Fibroblast of lung (primary cell): ENCODE data around the gene ZYG11B. TPM values are rescaled to one million over a fixed set of nuclear protein-coding genes. Genes with fewer than 3 reads are reported as not detected.

Experiments
- DNase-seq, 2 donors: peaks; one replicate each; pipeline versions ENCODE4 v3.0.0 to v3.0.0-alpha.2; 2010; ENCODE audit warnings: low read depth in 2 of 2
- H2AFZ ChIP-seq: 2 replicates; pipeline ENCODE4 v1.5.1; 2012; ENCODE audit warnings: low read length, control low read depth, inconsistent platforms
- H3K27ac ChIP-seq: 2 replicates; pipeline ENCODE4 v1.5.1; 2011; ENCODE audit warnings: low read length, control low read depth; ENCODE audit not compliant: insufficient read depth
- H3K27me3 ChIP-seq: 2 replicates; pipeline ENCODE4 v1.5.1; 2011; ENCODE audit warnings: mild to moderate bottlenecking, low read length; ENCODE audit not compliant: control insufficient read depth, insufficient read depth
- H3K36me3 ChIP-seq: 2 replicates; pipeline ENCODE4 v1.5.1; 2011; ENCODE audit warnings: low read length; ENCODE audit not compliant: control insufficient read depth, insufficient read depth
- H3K4me1 ChIP-seq: 2 replicates; pipeline ENCODE4 v1.5.1; 2011; ENCODE audit warnings: low read length; ENCODE audit not compliant: control insufficient read depth, insufficient read depth; ENCODE audit errors: extremely low read depth
- H3K4me2 ChIP-seq: 2 replicates; pipeline ENCODE4 v1.5.1; 2011; ENCODE audit warnings: low read length, control low read depth; ENCODE audit not compliant: insufficient read depth; ENCODE audit errors: extremely low read depth
- H3K4me3 ChIP-seq, 4 experiments: fragments of 200-600 bp in 1 of 4; sonication (generic) in 1 of 4; replicated peaks in 1 of 4; 2 replicates each; pipeline ENCODE4 v1.5.1; 2011 to 2016; ENCODE audit warnings: low read length in 4 of 4, low read depth in 3 of 4, mild to moderate bottlenecking in 3 of 4, control low read depth in 2 of 4, inconsistent platforms in 1 of 4, mixed read lengths in 1 of 4; ENCODE audit not compliant: insufficient read depth in 1 of 4; ENCODE audit errors: control extremely low read depth in 1 of 4
- H3K79me2 ChIP-seq: 2 replicates; pipeline ENCODE4 v1.5.1; 2012; ENCODE audit warnings: mild to moderate bottlenecking, low read length, inconsistent platforms; ENCODE audit not compliant: control insufficient read depth, insufficient read depth
- H3K9ac ChIP-seq: 2 replicates; pipeline ENCODE4 v1.5.1; 2011; ENCODE audit warnings: mild to moderate bottlenecking, low read length, control low read depth; ENCODE audit not compliant: insufficient read depth
- H3K9me3 ChIP-seq: 2 replicates; pipeline ENCODE4 v1.5.1; 2012; ENCODE audit warnings: low read depth, low read length; ENCODE audit not compliant: control insufficient read depth, insufficient read depth
- H4K20me1 ChIP-seq: 2 replicates; pipeline ENCODE4 v1.5.1; 2011; ENCODE audit warnings: low read length; ENCODE audit not compliant: control insufficient read depth, insufficient read depth; ENCODE audit errors: extremely low read depth
- EZH2 ChIP-seq: IDR thresholded peaks from 2 replicates; pipeline ENCODE4 v1.5.1; 2012; ENCODE audit warnings: low read length, control low read depth, mild to moderate bottlenecking; ENCODE audit errors: missing control alignments
- polyA plus RNA-seq, 2 donors: library from polyadenylated mRNA; depleted of rRNA in 1 of 2; stranded (reverse) in 1 of 2; unstranded in 1 of 2; fragments of >200 nt; gene quantifications; 2 replicates each; pipeline ENCODE4 v1.2.1, GENCODE V29; 2011 to 2012; ENCODE audit warnings: missing spikeins in 1 of 2
- total RNA-seq: library from RNA; depleted of rRNA; stranded (reverse); fragments of >200 nt; gene quantifications from 2 replicates; pipeline ENCODE4 v1.2.1, GENCODE V29; 2014
- TF ChIP-seq, protein P1 (sequence below), 2 donors: IDR thresholded peaks in 1 of 2; conservative IDR thresholded peaks in 1 of 2; 1 replicate in 1 of 2; 2 replicates in 1 of 2; pipeline ENCODE4 v1.5.1; 2011 to 2012; ENCODE audit warnings: low read length in 2 of 2, control low read depth in 1 of 2, inconsistent platforms in 1 of 2, low read depth in 1 of 2, mild to moderate bottlenecking in 1 of 2

The ZYG11B gene
- total and polyA plus RNA-seq, 2 donors (not counting 1 experiment from before 2014, with no cell fraction given) = 30.2 to 50.7 TPM

DNA sequence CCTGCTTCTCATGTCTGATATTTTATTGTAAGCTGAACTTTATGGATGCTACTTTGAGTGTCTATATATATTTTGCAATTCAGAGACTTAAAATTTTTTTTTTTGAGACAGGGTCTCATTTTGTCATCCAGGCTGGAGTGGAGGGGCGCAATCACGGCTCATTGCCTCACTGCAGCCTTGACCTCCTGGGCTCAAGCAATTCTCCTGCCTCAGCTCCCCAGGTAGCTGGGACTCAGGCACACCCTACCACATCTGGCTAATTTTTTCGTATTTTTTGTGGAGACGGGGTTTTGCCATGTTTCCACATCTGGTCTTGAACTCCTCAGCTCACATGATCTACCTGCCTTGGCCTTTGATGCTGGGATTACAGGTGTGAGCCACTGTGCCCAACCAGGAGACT is 124.7 kb downstream of the ZYG11B start:
- Histone ChIP-seq H4K20me1 (no peaks in the 10 kb centered on the region), H3K9me3 (no peaks in the 10 kb centered on the region), H3K36me3 (no peaks in the 10 kb centered on the region), H3K4me1 (no peaks in the 10 kb centered on the region), H3K27me3 (no peaks in the 10 kb centered on the region), H3K4me2 (no peak overlapping the region), H3K4me3 (no peak overlapping the region), H3K9ac (no peak overlapping the region), H3K79me2 (no peaks in the 10 kb centered on the region), H2AFZ (no peak overlapping the region), H3K27ac (no peak overlapping the region)
- no peak for DNase-seq
- TF ChIP-seq, protein P1, sequence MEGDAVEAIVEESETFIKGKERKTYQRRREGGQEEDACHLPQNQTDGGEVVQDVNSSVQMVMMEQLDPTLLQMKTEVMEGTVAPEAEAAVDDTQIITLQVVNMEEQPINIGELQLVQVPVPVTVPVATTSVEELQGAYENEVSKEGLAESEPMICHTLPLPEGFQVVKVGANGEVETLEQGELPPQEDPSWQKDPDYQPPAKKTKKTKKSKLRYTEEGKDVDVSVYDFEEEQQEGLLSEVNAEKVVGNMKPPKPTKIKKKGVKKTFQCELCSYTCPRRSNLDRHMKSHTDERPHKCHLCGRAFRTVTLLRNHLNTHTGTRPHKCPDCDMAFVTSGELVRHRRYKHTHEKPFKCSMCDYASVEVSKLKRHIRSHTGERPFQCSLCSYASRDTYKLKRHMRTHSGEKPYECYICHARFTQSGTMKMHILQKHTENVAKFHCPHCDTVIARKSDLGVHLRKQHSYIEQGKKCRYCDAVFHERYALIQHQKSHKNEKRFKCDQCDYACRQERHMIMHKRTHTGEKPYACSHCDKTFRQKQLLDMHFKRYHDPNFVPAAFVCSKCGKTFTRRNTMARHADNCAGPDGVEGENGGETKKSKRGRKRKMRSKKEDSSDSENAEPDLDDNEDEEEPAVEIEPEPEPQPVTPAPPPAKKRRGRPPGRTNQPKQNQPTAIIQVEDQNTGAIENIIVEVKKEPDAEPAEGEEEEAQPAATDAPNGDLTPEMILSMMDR (conservative IDR thresholded peaks at IDR 0.05 in 1 of 2, IDR thresholded peaks at IDR 0.05 in 1 of 2; ENCODE audit: low read depth in 1 of 2, low read length in 2 of 2) = no peak
- TF ChIP-seq EZH2 = no peak

DNA sequence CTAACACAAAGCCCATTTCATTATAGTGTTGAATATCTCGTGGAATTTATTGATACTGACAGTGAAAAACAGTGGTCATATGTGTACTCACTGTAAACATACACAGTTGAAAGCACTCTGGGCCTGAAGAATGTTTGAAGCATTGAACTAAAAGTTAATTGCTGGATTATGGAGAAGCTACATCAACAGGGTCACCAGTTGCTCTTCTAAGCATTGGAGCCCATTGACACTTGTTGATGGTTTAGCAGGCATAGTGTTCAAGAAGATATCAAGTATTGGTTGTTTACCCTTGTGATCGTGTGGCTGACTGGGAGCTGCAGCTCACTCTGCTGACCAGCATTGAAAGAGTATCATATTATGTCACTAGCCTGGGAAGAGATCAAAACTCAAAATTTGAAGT is 126.6 kb downstream of the ZYG11B start:
- Histone ChIP-seq H3K9me3 (no peaks in the 10 kb centered on the region), H2AFZ (no peak overlapping the region), H3K4me3 (no peak overlapping the region), H3K9ac (no peak overlapping the region), H3K27ac (no peak overlapping the region), H4K20me1 (no peaks in the 10 kb centered on the region), H3K36me3 (no peaks in the 10 kb centered on the region), H3K27me3 (no peaks in the 10 kb centered on the region), H3K79me2 (no peaks in the 10 kb centered on the region), H3K4me2 (no peak overlapping the region), H3K4me1 (no peaks in the 10 kb centered on the region)
- no peak for DNase-seq
- TF ChIP-seq EZH2 = no peak
- TF ChIP-seq, protein P1 (conservative IDR thresholded peaks at IDR 0.05 in 1 of 2, IDR thresholded peaks at IDR 0.05 in 1 of 2; ENCODE audit: low read depth in 1 of 2, low read length in 2 of 2) = no peak

DNA sequence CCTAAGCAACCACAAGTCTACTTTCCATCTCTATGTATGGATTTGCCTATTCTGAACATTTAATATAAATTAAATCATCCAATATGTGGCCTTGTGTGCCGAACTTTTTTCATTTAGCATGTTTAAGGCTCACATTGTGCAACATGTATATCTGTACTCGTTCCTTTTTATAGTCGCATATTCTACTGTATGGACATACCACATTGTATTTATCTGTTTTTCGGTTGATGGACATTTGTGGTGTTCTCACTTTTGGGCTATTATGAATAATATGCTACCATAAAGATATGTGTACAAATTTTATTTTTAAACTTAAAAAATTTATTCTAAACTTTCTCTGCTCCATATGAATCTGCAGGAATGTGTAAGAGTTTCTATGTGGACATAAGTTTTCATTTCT is 129.3 kb downstream of the ZYG11B start:
- H3K79me2 ChIP-seq = no peaks in the 10 kb centered on the region
- no peaks in the 10 kb centered on the region for H3K36me3 ChIP-seq
- no peak for DNase-seq
- no peak overlapping the region for H3K27ac ChIP-seq
- H3K4me2 ChIP-seq = no peak overlapping the region
- no peaks in the 10 kb centered on the region for H4K20me1 ChIP-seq
- H3K9ac ChIP-seq = no peak overlapping the region
- H3K9me3 ChIP-seq = no peaks in the 10 kb centered on the region
- no peaks in the 10 kb centered on the region for H3K27me3 ChIP-seq
- H3K4me3 ChIP-seq = no peak overlapping the region
- H2AFZ ChIP-seq = no peak overlapping the region
- H3K4me1 ChIP-seq = no peaks in the 10 kb centered on the region
- TF ChIP-seq, protein P1 (conservative IDR thresholded peaks at IDR 0.05 in 1 of 2, IDR thresholded peaks at IDR 0.05 in 1 of 2; ENCODE audit: low read depth in 1 of 2, low read length in 2 of 2) = no peak
- TF ChIP-seq EZH2 = no peak
